DLD1 (cell line): ENCODE data around the gene FKBP5.

Experiments
- in situ Hi-C: cut with HindIII; loops from 2 replicates; pipeline ENCODE4 v1.10.0; 2017; ENCODE audit warnings: low sequenced_read_pairs

The FKBP5 gene

GRCh38 chr6:35668744-35669450 is 19.8 kb downstream of the FKBP5 start:
- in situ Hi-C loops: no loop called here

GRCh38 chr6:35668096-35668495 is 20.6 kb downstream of the FKBP5 start:
- in situ Hi-C loops: no loop called here

DNA sequence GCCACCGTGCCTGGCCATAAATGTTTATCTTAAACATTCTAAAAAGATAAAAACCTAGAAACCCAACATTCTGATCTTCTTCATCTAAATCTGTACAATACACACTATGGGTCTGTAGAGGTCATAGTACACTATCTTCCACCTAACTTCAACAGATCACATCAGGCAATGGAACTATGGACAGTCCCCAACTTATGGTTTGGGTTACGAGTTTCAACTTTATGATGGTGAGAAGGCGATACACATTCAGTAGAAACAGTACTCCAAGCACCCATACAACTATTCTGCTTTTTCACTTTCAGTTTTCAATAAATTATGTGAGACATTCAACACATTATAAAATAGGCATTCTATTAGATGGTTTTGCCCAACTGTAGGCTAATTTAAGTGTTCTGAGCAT is 23.1 kb downstream of the FKBP5 start:
- in situ Hi-C loops: no loop called here

- in situ Hi-C loops: no loop called here
Observed at GRCh38 chr6:35664945-35665344, 23.8 kb downstream of the FKBP5 start.

GRCh38 chr6:35663447-35664235 is 25.1 kb downstream of the FKBP5 start:
- in situ Hi-C loops: no loop called here

- in situ Hi-C loops: no loop called here
Observed at GRCh38 chr6:35662999-35663398, 25.7 kb downstream of the FKBP5 start.

DNA sequence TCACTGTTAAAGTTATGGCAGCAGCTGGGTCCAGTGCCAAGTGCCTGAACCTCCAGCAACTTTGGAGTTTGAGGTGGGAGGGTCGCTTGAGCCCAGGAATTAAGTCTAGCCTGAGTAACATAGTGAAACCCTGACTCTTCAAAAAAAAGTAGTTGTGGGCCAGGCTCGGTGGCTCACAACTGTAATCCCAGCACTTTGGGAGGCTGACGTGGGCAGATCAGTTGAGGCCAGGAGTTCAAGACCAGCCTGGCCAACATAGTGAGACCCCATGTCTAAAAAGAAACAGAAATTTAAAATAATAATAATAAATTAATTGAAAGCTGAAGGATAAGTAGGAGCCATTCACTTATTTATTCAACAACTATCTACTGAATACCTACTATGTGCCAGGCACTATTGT is 33.8 kb downstream of the FKBP5 start:
- in situ Hi-C loops: no loop called here

DNA sequence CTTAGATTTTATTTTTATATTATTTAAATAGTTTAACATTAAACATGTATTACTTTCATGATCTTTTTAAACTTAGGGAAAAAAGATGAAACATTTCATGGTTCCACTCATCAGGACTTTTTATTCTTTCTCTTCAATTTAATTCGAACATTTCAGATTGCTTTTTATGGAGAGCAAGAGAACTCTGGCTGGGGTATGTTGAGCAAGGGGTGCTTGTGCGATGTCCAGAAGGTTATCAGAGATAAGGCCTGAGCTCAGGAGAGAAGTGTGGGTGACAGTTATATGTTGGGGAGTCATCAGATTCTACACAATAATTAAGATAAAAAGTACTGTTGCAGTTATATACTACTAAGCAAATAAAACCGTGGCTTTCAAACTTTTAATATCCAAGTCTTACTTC is 37.5 kb downstream of the FKBP5 start:
- in situ Hi-C loops: no loop called here

DNA sequence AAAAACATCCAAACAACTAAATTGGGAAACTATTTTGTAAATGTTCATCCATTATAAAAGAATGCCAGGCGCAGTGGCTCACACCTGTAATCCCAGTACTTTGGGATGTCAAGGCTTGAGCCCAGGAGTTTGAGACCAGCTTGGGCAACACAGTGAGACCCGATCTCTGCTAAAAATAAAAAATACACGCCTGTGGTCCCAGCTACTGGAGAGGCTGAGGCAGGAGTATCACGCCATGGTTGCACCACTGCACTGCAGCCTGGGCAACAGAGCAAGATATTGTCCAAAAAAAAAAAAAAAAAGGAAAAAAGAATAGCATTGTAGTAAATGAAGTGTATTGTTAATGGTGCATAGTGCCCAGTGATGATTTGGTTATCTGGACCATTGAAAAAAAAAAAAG is 38.7 kb downstream of the FKBP5 start:
- in situ Hi-C loops: no loop called here

DNA sequence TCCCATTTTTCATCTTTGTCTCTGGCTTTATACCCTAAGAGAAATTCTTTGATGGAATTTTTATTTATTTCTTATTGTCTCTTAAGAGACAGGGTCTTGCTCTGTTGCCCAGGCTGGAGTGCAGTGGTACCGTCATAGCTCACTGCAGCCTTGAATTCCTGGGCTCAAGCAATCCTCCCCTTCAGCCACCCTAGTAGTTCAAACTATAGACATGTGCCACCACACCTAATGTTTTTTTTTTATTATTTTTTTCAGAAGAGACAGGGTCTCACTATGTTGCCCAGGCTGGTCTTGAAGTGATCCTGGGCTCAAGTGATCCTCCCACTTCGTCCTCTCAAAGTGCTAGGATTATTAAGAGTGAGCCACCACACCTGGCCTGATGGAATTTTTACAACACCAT is 40.5 kb downstream of the FKBP5 start:
- in situ Hi-C loops: no loop called here

DNA sequence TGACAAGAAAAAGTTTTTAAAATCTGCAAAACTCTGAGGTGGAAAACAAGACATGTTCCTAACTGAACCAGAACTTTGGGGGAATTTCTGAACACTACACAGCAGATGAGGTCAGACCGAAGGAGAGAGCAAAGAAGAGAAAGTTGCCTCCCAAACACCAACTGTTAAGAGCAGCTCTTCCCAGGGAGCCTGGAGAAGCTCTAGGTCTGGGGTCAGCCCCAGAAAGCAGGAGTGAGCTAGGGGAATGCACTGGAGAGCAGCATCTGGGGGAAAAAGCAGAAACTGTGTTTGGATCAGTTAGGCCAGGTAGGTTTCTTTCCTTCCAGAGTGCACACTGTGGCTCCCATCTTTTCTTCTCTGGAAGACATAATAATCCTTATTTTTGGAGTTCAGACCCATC is 41.3 kb downstream of the FKBP5 start:
- in situ Hi-C loops: no loop called here

DNA sequence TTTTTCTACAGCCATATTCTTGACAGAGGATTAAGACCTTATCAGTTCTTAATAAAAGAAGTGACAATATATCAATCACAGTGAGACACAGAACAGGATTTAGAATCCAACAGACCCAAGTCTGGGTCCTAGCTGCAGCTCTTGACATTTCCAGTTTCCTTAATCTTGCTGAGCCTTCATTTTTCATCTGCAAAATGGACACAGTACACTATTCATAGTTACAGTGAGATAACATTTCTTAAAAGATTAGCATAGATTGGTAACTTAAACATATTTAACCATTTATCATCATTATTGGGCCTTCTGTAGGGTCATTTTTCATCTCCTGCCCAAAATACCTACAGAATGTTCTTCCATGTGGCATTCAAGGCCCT is 45.6 kb downstream of the FKBP5 start:
- in situ Hi-C loops: no loop called here

GRCh38 chr6:35642471-35643161 is 46.1 kb downstream of the FKBP5 start:
- in situ Hi-C loops: no loop called here

DNA sequence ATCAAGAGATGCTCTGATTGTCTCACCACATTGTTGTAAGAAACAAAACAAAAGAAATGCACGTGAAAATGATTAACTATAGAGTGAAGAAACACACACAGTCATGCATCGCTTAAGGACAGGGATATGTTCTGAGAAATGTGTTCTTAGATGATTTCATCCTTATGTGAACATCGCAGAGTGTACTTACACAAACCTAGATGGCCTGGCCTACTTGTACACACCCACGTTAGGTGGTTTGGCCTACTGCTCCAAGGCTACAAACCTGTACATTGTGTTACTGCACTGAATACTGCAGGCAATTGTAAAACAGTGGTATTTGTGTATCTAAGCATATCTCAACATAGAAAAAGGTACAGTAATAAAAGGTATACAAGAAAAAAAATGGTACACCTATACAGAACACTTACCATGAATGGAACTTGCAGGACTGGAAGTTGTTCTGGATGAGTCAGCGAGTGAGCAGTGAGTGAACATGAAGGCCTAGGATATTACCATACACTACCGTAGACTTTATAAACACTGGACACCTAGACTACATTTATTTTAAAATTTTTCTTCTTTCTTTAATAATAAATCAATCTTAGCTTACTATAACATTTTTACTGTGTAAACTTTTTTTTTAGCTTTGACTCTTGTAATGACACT is 48.6 kb downstream of the FKBP5 start:
- in situ Hi-C loops: no loop called here

DNA sequence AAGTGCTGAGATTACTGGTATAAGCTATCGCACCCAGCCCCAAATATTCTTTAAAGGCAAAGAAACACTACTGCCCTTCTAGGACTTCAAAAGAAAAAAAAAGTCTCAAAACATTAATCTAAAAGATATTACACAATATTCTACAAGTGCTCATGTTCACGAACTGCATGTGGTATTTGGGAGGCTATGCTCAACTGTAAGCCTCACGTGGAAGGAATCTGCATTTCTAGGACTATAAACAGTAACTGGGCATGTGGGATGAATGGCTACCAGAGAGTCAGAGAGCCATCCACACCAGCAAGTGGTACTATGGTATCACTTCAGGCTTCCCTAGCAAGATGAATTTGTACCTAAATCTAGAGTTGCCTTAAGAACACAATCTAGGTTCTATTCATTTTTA is 50.0 kb downstream of the FKBP5 start:
- in situ Hi-C loops: no loop called here

DNA sequence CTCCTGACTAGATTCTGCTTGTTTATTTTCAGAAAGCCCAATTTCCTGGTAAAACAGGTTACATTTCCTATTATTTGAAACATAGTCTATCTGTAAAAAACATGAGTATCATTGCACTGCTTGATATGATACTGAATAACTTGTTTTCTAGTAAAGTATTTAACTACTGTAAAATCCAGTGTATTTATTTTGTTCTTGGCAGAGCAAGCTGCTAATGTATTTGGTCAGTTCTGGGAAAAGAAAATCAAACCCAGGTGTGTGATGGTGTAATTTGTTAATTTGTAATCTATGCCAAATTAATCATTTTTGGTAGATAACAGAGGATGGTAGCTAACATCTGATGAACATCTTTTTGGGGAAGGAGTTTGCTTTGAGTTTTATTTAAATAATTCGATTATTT is 50.8 kb downstream of the FKBP5 start:
- in situ Hi-C loops: no loop called here

- in situ Hi-C loops: no loop called here
Observed at GRCh38 chr6:35635601-35636597, 52.8 kb downstream of the FKBP5 start.

DNA sequence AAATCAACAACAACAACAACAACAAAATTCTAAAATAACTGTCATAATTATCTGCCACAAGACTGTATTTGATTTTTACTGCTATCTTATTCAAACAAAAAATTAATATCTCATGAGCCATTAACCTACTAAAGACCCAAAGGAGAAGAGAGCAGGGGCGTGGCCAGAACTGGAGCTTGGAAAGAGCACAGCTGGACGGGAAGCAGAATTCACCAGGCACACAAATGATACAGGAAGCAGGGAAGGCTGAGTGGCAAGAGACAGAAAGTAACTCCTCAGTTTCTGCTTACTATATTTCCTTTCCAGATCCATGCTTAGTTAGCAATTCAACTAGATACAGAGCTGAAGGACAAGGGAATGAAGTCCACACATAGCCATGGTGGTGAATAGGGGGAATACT is 54.4 kb downstream of the FKBP5 start:
- in situ Hi-C loops: no loop called here

DNA sequence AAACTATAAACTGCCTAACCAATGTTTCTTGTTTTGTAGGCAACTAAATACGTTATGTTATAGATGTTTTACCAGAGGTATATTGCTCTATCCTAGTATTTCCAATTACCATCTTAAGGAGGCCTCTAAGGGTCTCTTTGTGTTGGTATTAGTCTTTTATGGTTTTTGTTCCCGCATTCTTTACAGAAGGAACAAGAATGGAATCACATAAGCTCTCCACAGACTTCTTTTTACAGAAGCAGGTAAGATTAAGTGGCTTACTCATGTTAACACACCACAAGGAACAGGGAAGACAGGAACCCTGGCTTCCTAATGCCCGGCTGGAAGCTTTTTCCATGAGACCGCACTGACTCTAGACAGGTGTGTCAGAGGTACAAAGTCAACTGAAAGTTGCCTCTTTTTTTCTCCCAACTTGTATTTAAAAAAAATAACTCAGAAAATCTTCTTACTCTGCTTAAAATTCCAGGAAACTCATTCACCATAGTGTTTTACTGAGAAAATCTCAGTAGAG is 55.1 kb downstream of the FKBP5 start:
- in situ Hi-C loops: no loop called here

GRCh38 chr6:35629876-35630378 is 58.8 kb downstream of the FKBP5 start:
- in situ Hi-C loops: no loop called here
